Smooth muscle cell (in vitro differentiated cells): ENCODE data around the gene UBASH3A. TPM values are rescaled to one million over a fixed set of nuclear protein-coding genes. Genes with fewer than 3 reads are reported as not detected.

Experiments
- DNase-seq: peaks from one replicate; lab custom pipeline; 2025; ENCODE audit not compliant: unreplicated experiment; lab: John Stamatoyannopoulos, UW
- H2AFZ ChIP-seq: fragments of 200-600 bp; sonication (generic); 2 replicates; pipeline ENCODE4 v1.6.0; 2016; ENCODE audit warnings: antibody characterized with exemption, low read depth, mild to moderate bottlenecking
- H3F3A ChIP-seq: fragments of 200-600 bp; sonication (generic); 2 replicates; pipeline ENCODE4 v1.6.0; 2017; ENCODE audit warnings: antibody characterized with exemption, low read depth
- H3K27ac ChIP-seq: fragments of 200-600 bp; sonication (generic); 2 replicates; pipeline ENCODE4 v1.5.1; 2016; ENCODE audit warnings: low read depth, mild to moderate bottlenecking
- H3K27me3 ChIP-seq: fragments of 200-600 bp; sonication (generic); 2 replicates; pipeline ENCODE4 v1.6.1; 2016; ENCODE audit warnings: low read depth, mild to moderate bottlenecking
- H3K36me3 ChIP-seq: fragments of 200-600 bp; sonication (generic); 2 replicates; pipeline ENCODE4 v1.5.1; 2016; ENCODE audit warnings: low read depth
- H3K4me1 ChIP-seq: fragments of 200-600 bp; sonication (generic); 2 replicates; pipeline ENCODE4 v1.5.1; 2016; ENCODE audit warnings: low read depth
- H3K4me2 ChIP-seq: fragments of 200-600 bp; sonication (generic); 2 replicates; pipeline ENCODE4 v1.6.0; 2016; ENCODE audit warnings: mild to moderate bottlenecking
- H3K4me3 ChIP-seq: fragments of 200-600 bp; sonication (generic); 2 replicates; pipeline ENCODE4 v1.5.1; 2016; ENCODE audit warnings: mild to moderate bottlenecking
- H3K79me2 ChIP-seq: fragments of 200-600 bp; sonication (generic); 2 replicates; pipeline ENCODE4 v1.6.0; 2016; ENCODE audit warnings: low read depth, mild to moderate bottlenecking
- H3K9ac ChIP-seq: fragments of 200-600 bp; sonication (generic); 2 replicates; pipeline ENCODE4 v1.6.0; 2016; ENCODE audit warnings: low read depth
- H3K9me3 ChIP-seq: fragments of 200-600 bp; sonication (generic); replicated peaks from 2 replicates; pipeline ENCODE4 v1.5.1; 2016; ENCODE audit warnings: low read depth
- H4K20me1 ChIP-seq: fragments of 200-600 bp; sonication (generic); 2 replicates; pipeline ENCODE4 v1.6.0; 2016; ENCODE audit warnings: low read depth
- CTCF ChIP-seq: fragments of 200-600 bp; sonication (generic); IDR thresholded peaks from 2 replicates; pipeline ENCODE4 v1.5.1; 2017; ENCODE audit warnings: borderline replicate concordance, mild to moderate bottlenecking, antibody characterized with exemption; ENCODE audit not compliant: insufficient read depth, poor library complexity, severe bottlenecking
- WGBS: methylation state at CpG from one replicate; pipeline ENCODE4 v1.1.7; 2016; ENCODE audit warnings: low lambda C conversion rate; 5-methylcytosine and 5-hydroxymethylcytosine counted together
- polyA plus RNA-seq: library from polyadenylated mRNA; unstranded; fragments of >200 nt; fragmentation: Nextera tagmentation; extraction: Ambion mirVana; gene quantifications from 2 replicates; pipeline ENCODE4 v1.2.1, GENCODE V29; 2016
- total RNA-seq: library from RNA; depleted of rRNA; stranded (reverse); fragments of >200 nt; gene quantifications from 2 replicates; pipeline ENCODE4 v1.2.3, GENCODE V29; 2014

Gene UBASH3A
- total and polyA plus RNA-seq, 2 experiments from 2014 or later: not detected

DNA sequence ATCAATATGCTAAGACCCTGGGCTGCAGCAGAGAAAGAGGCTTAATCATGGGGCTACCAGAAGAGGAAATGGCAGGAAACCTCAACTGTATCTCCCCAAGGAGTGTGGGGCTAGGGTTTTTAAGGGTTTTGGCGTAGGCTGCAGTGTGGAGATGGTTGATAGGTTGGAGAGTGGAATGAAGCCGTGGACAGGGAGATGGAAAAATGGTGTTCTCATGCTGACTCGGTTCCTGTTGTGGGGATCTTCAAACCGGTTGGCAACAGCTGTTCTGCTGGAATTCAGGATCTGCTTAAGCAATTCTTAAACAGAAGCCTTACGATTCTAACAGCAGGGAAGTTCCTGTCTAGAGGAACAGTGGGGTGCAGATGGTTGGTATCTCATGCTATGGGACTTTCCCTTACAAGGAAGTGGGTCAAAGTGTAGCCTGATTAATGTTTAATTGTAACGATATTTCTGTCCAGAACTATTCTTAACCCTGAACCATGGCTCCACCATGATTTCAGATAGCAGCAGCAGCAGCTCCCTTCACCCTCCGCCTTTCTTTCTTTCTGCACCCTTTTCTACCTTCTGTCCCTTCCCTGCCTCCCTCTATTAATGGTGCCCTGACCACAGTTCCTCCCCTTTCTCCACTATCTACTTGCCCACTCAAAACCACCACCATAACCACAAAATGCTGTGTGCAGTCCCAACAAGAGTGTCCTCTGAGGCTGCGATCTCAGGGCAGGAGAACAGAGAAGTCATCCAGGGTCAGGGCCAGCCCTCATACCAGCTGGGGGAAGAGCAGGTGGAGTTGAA is 61.5 kb downstream of the UBASH3A start:
- no peaks in the 10 kb centered on the region for H3K9me3 ChIP-seq
- no peaks in the 10 kb centered on the region for H4K20me1 ChIP-seq
- no peak overlapping the region for H3K9ac ChIP-seq
- peaks cover 13% of the 10 kb centered on the region for H3F3A ChIP-seq
- H3K4me2 ChIP-seq: peak overlapping the region; percentile 11
- no peak for DNase-seq
- H3K27me3 ChIP-seq: no peaks in the 10 kb centered on the region
- no peak overlapping the region for H3K4me3 ChIP-seq
- peak overlapping the region; percentile 7 for H3K27ac ChIP-seq
- no peaks in the 10 kb centered on the region for H3K79me2 ChIP-seq
- no peaks in the 10 kb centered on the region for H3K36me3 ChIP-seq
- H3K4me1 ChIP-seq: peaks cover 9% of the 10 kb centered on the region
- no peak overlapping the region for H2AFZ ChIP-seq
- WGBS: 36% methylated on average over 8 of the region's 8 CpGs
- no peak for TF ChIP-seq CTCF

DNA sequence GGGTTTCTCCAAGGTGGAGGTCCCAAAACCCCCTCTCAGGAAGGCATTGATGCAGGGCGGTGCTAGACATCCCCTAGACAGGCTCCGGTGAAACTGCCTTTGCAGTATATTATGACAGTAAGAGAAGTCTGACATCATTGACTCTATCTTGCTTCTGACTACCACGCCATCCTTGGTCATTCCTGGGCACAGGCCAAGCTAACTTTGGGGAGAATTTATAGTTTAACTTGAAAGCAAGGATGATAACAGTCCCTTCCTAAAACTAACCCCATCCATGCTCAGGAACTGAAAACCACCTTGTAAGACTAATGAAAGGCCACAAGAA is 62.1 kb downstream of the UBASH3A start:
- H2AFZ ChIP-seq: no peak overlapping the region
- H3K4me2 ChIP-seq: peak overlapping the region; percentile 11
- H3K4me1 ChIP-seq: peaks cover 9% of the 10 kb centered on the region
- TF ChIP-seq CTCF: no peak
- no peaks in the 10 kb centered on the region for H4K20me1 ChIP-seq
- peak overlapping the region; percentile 7 for H3K27ac ChIP-seq
- WGBS: 63% methylated on average over 3 of the region's 3 CpGs
- H3K36me3 ChIP-seq: no peaks in the 10 kb centered on the region
- no peaks in the 10 kb centered on the region for H3K27me3 ChIP-seq
- H3K9me3 ChIP-seq: no peaks in the 10 kb centered on the region
- H3K79me2 ChIP-seq: no peaks in the 10 kb centered on the region
- H3F3A ChIP-seq: peaks cover 13% of the 10 kb centered on the region
- no peak overlapping the region for H3K9ac ChIP-seq
- no peak for DNase-seq
- H3K4me3 ChIP-seq: no peak overlapping the region

- Histone ChIP-seq H3K9ac (no peak overlapping the region), H3K4me1 (peaks cover 9% of the 10 kb centered on the region), H3K36me3 (no peaks in the 10 kb centered on the region), H2AFZ (no peak overlapping the region), H3K9me3 (no peaks in the 10 kb centered on the region), H3K79me2 (no peaks in the 10 kb centered on the region), H3K4me2 (peak overlapping the region; percentile 66), H3K4me3 (no peak overlapping the region), H4K20me1 (no peaks in the 10 kb centered on the region), H3K27me3 (no peaks in the 10 kb centered on the region), H3K27ac (peak overlapping the region; percentile 70), H3F3A (peaks cover 13% of the 10 kb centered on the region)
- 77% methylated on average over 10 of the region's 10 CpGs for WGBS
- no peak for DNase-seq
- no peak for TF ChIP-seq CTCF
Measured at GRCh38 chr21:42466700-42467099, 63.0 kb downstream of the UBASH3A start.
